T-helper 2 cell (primary cell): ENCODE data around the gene STON2.
A peak's percentile ranks its signal among the peaks of the same experiment; 100 is the strongest.

ENCODE experiments used
- DNase-seq, 5 experiments: peaks; one replicate each; pipeline versions ENCODE4 v3.0.0 to v3.0.0-alpha.2; 2012 to 2022

STON2 gene

GRCh38 chr14:81416981-81417380 lies 16.9 kb upstream of the STON2 start:
- no peak for DNase-seq

GRCh38 chr14:81416194-81416952 lies 16.2 kb upstream of the STON2 start:
- DNase-seq: no peak

- DNase-seq: no peak
Observed at GRCh38 chr14:81415781-81416180, 15.7 kb upstream of the STON2 start.

- DNase-seq: no peak
Observed at GRCh38 chr14:81414123-81414522, 14.0 kb upstream of the STON2 start.

GRCh38 chr14:81412779-81413178 lies 12.7 kb upstream of the STON2 start:
- DNase-seq: no peak

- DNase-seq: no peak
Observed at GRCh38 chr14:81408595-81408994, 8.5 kb upstream of the STON2 start.

- DNase-seq: no peak
Observed at GRCh38 chr14:81406863-81407262, 6.7 kb upstream of the STON2 start.

- no peak for DNase-seq
Observed at GRCh38 chr14:81402123-81402495, 2.0 kb upstream of the STON2 start.

GRCh38 chr14:81401420-81402122 lies 1.4 kb upstream of the STON2 start:
- DNase-seq: peak in 1 of 5 experiments; percentile 5

GRCh38 chr14:81400852-81401251 lies 728 bp upstream of the STON2 start:
- DNase-seq: no peak

- no peak for DNase-seq
Observed at GRCh38 chr14:81398196-81398891, 1.8 kb downstream of the STON2 start.

GRCh38 chr14:81396113-81396512 lies 4.0 kb downstream of the STON2 start:
- no peak for DNase-seq

GRCh38 chr14:81394739-81395138 lies 5.4 kb downstream of the STON2 start:
- DNase-seq: no peak

- no peak for DNase-seq
Observed at GRCh38 chr14:81392976-81393643, 7.0 kb downstream of the STON2 start.

GRCh38 chr14:81392052-81392451 lies 8.1 kb downstream of the STON2 start:
- no peak for DNase-seq

GRCh38 chr14:81390696-81391095 lies 9.4 kb downstream of the STON2 start:
- DNase-seq: no peak

GRCh38 chr14:81388336-81388735 lies 11.8 kb downstream of the STON2 start:
- no peak for DNase-seq

GRCh38 chr14:81386290-81386745 lies 13.8 kb downstream of the STON2 start:
- DNase-seq: no peak

GRCh38 chr14:81385886-81386285 lies 14.2 kb downstream of the STON2 start:
- no peak for DNase-seq

GRCh38 chr14:81385419-81385818 lies 14.7 kb downstream of the STON2 start:
- DNase-seq: no peak

GRCh38 chr14:81384900-81385299 lies 15.2 kb downstream of the STON2 start:
- no peak for DNase-seq

- no peak for DNase-seq
Observed at GRCh38 chr14:81382517-81383225, 17.5 kb downstream of the STON2 start.
